ENCODE measurements around the gene CYP2B6.
"Not testable (repeated sequence)": the region's sequence is repeated elsewhere in the genome, so short reads cannot be mapped to it uniquely, and the experiment has no call there.

CYP2B6 gene

GRCh38 chr19:40980743-40981442 is 10.2 kb upstream of the CYP2B6 start:
- DNase-seq (ENCODE audit: low read depth) = not testable (repeated sequence)

- DNase-seq (ENCODE audit: low read depth) = no peak
Observed at GRCh38 chr19:40981591-40981990, 9.5 kb upstream of the CYP2B6 start.

DNA sequence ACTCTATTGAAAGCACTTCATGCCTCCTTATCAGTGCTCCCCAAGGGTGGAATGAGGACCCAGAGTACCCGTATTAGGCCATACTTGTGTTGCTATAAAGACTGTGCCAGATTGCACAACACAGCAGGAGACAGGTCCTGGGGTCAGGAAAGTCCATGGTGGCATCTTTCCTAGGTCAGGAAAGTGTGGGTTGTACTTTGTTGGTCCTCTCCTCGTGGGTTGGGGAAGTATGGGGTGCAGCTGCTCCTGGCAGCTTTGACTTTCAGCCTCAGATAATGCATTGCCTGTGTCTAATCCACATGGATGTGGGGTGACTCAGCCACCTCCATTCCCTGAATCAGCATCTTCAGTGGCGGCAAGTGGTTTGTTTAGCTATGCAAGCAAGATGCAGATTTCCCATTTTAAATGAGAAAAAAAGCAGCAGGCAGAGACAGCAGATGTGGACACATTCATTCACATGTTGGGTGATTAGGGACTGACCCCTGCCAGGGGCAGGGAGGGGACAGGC is 8.4 kb upstream of the CYP2B6 start:
- DNase-seq (ENCODE audit: low read depth) = peak; percentile 5

- DNase-seq (ENCODE audit: low read depth) = no peak
Observed at GRCh38 chr19:40989453-40989852, 1.6 kb upstream of the CYP2B6 start.

GRCh38 chr19:40995355-40995754 is 4.3 kb downstream of the CYP2B6 start:
- DNase-seq (ENCODE audit: low read depth) = no peak

- DNase-seq (ENCODE audit: low read depth) = not testable (repeated sequence)
Observed at GRCh38 chr19:40999018-40999417, 7.9 kb downstream of the CYP2B6 start.

DNA sequence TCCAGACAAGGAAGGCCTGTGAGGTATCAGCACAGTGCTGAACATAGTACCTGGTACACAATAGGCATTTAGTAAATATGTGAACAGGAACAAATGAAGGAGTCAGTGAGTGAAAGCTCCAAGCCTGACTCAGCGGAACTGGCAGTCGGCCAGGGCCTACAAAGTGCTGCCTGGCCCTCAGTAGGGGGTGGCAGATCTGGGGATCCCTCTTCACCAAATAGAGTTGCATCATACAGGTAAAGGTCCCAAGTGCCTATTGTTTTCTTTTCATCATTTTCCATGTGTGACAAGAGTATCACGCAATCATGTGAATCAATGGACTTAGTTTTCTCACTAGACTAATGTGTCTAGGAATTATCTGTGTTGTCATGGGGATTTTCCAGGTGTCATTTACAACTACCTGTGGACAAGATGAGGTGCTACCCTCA is 9.2 kb downstream of the CYP2B6 start:
- no peak for DNase-seq (ENCODE audit: low read depth)

GRCh38 chr19:41001243-41001971 is 10.3 kb downstream of the CYP2B6 start:
- DNase-seq (ENCODE audit: low read depth) = no peak

GRCh38 chr19:41003656-41004055 is 12.6 kb downstream of the CYP2B6 start:
- DNase-seq (ENCODE audit: low read depth) = not testable (repeated sequence)

DNA sequence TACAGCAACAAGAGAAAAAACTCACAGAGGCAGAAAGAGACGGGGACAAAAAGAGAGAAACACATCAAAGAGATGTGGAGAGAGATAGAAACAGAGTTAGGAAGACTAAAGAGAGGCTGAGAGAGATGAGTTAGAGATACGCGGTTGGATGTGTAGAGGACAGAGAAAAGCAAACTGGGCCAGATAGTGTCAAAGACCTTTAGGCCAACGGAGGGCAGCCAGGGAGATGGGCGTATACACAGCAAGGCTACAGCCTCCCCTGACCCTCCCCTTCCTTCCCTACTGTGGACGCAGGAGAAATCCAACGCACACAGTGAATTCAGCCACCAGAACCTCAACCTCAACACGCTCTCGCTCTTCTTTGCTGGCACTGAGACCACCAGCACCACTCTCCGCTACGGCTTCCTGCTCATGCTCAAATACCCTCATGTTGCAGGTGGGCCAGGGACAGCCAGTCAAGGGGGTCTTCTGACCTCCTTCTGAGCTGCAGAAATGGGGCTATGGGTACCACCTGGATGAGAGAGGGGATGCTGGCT is 18.7 kb downstream of the CYP2B6 start:
- no peak for DNase-seq (ENCODE audit: low read depth)

DNA sequence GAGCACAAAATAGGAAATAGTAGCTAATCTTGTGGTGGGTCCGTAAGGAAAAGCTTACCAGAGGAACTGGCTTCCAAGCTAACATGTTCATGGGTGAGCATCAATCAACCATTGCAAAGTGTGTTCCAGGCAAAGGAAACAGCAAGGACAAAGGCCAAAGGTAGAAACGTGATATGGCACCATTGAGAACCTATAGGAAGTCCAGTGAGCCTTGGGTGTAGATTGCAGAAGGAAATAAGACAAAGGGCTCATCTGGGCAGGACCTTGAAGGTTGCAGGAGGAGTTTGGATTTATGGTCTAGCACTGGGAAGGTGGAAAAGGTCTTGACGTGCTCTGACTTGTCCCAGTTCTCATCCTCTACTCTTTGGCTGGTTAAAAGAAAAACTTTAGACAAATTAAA is 22.3 kb downstream of the CYP2B6 start:
- no peak for DNase-seq (ENCODE audit: low read depth)

DNA sequence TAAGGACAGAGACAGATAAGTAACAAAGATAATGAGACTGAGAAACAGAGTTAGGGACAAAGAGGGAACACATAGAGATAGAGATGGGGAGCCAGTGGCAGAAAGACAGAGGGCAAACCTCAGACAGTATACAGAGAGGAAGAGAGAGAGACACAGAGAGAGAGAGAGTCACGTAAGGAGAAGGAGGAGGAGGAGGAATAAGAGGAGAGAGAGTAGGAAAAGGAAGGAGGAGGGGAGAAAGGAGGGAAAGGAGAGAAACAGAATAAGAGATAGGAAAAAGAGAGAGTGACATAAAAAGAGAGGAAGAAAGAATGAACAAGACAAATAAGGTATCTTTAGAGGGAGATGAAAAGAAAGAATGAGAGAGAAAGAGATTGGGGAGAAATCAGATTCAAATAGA is 23.6 kb downstream of the CYP2B6 start:
- no peak for DNase-seq (ENCODE audit: low read depth)

DNA sequence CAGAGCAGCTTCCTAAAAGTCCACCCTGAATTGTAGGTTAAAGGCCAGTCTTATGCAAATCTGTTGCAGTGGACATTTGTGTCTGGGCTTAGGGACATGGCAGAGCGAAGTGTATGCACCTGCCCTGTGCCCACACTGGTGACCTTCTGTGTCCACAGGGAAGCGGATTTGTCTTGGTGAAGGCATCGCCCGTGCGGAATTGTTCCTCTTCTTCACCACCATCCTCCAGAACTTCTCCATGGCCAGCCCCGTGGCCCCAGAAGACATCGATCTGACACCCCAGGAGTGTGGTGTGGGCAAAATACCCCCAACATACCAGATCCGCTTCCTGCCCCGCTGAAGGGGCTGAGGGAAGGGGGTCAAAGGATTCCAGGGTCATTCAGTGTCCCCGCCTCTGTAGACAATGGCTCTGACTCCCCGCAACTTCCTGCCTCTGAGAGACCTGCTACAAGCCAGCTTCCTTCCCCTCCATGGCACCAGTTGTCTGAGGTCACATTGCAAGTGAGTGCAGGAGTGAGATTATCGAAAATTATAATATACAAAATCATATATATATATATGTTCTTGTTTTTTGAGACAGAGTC is 25.5 kb downstream of the CYP2B6 start:
- DNase-seq (ENCODE audit: low read depth) = no peak

GRCh38 chr19:41018736-41019290 is 27.7 kb downstream of the CYP2B6 start:
- no peak for DNase-seq (ENCODE audit: low read depth)

DNA sequence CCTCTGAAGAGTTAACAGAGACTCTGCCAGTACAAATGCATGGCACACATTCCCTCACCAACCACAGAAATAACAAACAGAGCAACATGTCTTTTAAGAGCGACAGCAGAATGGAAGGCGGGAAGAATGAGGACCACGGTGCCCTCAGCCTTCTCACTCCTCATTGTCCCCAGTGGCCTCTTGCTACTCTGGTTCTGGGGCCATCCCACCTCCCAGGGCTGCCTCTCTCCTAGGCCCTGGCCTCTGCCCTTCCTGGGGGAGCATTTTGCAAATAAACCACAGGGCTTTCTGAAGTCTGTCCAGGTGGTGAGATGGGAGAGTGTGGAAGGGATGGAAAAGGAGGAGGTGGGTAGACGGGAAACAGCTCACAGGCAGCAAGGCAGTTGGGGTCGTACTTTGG is 28.3 kb downstream of the CYP2B6 start:
- no peak for DNase-seq (ENCODE audit: low read depth)

GRCh38 chr19:41023193-41023592 is 32.1 kb downstream of the CYP2B6 start:
- no peak for DNase-seq (ENCODE audit: low read depth)

DNA sequence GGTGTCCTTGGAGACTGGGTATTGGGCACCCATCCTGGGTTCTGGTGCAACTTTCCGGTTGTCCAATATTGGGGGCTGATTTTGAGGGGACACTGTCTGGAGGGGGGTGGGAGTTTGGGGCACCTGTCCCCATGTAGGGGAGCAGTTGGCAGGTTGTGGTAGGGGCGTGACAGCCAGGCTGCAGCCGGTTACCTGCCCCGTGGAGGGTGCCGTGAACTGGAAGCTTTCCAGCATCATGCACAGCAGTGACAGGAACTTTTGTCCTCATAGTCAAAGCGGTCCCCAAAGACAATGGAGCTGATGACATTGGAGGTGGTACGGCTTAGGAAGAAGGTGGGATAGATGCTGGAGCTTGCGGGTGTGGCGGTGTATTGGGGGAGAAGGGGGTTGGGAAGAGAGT is 34.3 kb downstream of the CYP2B6 start:
- DNase-seq (ENCODE audit: low read depth) = no peak

DNA sequence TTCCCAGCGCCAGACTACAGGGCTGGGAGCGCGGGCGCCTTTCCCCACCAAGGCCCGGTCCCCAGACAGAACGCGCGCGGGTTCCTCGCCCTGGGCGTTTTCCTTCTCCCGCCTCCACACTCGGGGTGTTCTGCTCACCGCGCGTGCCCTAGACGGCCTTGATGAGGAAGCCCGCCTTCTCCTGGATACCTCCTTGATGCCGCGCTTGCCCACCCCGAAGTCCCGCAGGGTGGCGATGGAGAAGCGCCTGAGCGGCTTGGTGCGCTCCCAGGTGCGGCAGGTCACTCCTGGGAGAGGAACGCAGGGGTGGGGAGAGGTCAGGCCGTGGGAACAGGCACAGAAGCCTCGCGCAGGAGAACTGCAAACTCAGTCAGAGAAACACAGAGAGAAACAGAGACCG is 34.8 kb downstream of the CYP2B6 start:
- no peak for DNase-seq (ENCODE audit: low read depth)

DNA sequence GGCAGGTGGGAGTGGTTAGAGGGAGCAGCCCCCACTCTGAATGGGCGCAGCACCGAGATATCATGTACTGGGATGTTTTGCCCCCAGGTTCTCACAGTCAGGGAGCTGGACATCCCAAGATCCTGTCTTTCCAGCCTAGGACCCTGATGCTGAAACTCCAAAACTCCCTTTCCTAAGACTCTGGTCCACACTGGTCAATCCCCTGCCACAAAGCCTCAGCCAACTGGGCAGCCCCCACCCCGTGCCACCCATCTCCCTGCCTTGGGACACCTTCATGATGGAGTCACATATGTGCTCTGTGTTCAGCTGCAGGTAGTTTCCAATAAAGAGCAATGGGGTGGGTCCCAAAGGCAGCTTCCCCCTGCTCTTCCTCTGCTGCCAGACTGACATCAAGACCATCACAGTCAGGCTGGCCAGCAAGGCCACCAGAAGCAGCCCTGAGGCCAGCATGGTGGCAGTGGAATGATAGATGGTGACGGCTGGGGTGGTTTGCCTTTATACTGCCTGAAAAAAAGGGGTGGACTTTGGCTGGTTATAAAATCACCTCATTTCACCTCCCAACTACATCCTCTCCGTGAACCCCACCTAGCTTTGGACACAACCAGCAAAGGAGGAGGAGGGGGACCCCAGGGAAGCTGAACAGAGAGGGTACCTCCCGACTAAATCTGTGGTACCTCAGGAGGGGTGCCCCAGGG is 36.3 kb downstream of the CYP2B6 start:
- no peak for DNase-seq (ENCODE audit: low read depth)

DNA sequence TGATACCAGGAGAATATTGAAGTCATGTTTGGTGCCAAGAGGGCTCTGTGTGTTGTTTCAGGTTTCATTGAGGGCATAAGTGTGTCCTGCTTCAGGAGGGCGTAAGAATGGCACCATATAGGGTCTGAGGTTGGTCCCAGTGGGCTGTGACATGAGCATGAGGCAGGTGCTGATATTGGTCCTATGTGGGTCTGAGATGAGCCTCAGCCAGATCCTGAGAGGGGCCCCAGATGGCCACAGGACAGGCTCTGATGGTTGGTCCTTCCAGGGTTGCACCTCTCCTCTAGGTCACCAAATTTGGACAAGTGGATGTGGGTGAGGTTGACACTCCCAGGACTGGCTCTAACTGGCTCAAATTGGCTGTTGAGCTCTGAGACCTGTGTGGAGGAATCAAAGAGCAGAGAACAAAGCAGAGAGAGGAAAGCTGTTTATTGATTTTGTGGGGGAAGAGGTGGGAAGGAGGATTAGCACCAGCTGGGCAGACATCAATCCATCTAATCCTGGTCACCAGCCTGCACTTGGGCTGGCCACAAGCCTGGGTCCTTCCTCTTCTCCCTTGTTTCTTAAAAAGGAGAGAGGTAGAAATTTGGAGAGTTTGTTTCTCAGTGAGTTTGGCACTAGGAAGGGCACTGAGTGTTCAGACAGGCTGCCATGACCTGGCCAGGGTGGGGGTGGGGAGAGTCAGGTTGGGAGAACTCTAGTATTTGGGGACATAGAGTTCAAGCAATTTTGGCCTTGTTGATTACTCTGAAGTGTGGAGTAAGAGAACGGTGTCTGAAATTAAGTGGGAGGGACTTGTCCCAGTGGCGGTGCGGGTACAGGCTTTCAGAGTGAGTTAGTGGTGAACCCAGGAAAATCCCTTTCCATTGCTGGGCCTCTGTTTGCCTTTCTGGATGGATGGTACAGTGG is 38.7 kb downstream of the CYP2B6 start:
- no peak for DNase-seq (ENCODE audit: low read depth)

- no peak for DNase-seq (ENCODE audit: low read depth)
Observed at GRCh38 chr19:41030651-41031050, 39.6 kb downstream of the CYP2B6 start.
